PC-9 (cell line): ENCODE measurements around the gene CD99L2.

ENCODE experiments used
- CTCF ChIP-seq: fragments of 200-600 bp; sonication (generic); conservative IDR thresholded peaks from 2 replicates; pipeline ENCODE4 v1.6.1; 2017; ENCODE audit warnings: mixed run types, antibody characterized with exemption, mild to moderate bottlenecking, moderate library complexity
- EZH2 ChIP-seq: fragments of 200-600 bp; sonication (generic); IDR thresholded peaks from 2 replicates; pipeline ENCODE4 v1.8.0; 2017; ENCODE audit warnings: antibody characterized with exemption, low read depth

GRCh38 chrX:150889131-150889530 is 9.3 kb downstream of the CD99L2 start:
- no peak for TF ChIP-seq EZH2
- TF ChIP-seq CTCF: no peak
